ENCODE results near the gene ARL15. TPM values are rescaled to one million over a fixed set of nuclear protein-coding genes. Genes with fewer than 3 reads are reported as not detected.
"Not testable (repeated sequence)": the region's sequence is repeated elsewhere in the genome, so short reads cannot be mapped to it uniquely, and the experiment has no call there.

Gene ARL15
- total and polyA plus RNA-seq, 4 donors, result 5.0 to 24.8 (median 13.3) TPM

- H3K9me3 ChIP-seq (ENCODE audit: control insufficient read depth in 4 of 4, low read length in 3 of 4); H3K36me3 ChIP-seq (ENCODE audit: control insufficient read depth in 4 of 4, insufficient read depth in 3 of 4, low read depth in 1 of 4, low read length in 3 of 4); DNase-seq (ENCODE audit: low spot score); H3K4me3 ChIP-seq (ENCODE audit: low read depth in 1 of 3, low read length in 3 of 3); H3K27me3 ChIP-seq (ENCODE audit: control insufficient read depth in 4 of 4, insufficient read depth in 4 of 4, low read length in 3 of 4); H3K9ac ChIP-seq (ENCODE audit: low read depth in 1 of 2, low read length in 2 of 2): not testable (repeated sequence)
- Histone ChIP-seq H3K4me1 (ENCODE audit: control insufficient read depth in 4 of 4, insufficient read depth in 4 of 4, low read length in 3 of 4) (peaks cover 6 to 14% (median 9%) of the 10 kb centered on the region in 4 donors), H3K27ac (ENCODE audit: low read depth in 1 of 2, low read length in 2 of 2) (peak overlapping the region in 1 of 2 donors; percentile 46)
- 57% methylated on average over 10 of the region's 10 CpGs for WGBS
- peak; percentile 64 to 78 for TF ChIP-seq RXRA (IDR thresholded peaks at IDR 0.05)
- TF ChIP-seq HNF4A (conservative IDR thresholded peaks at IDR 0.05), result peak; percentile 17 to 28
- peak; percentile 31 for TF ChIP-seq SP1 (IDR thresholded peaks at IDR 0.05)
These were observed 266.1 kb downstream of the ARL15 start for GRCh38 chr5:54044276-54044675.

- Histone ChIP-seq H3K27me3 (ENCODE audit: control insufficient read depth in 4 of 4, insufficient read depth in 4 of 4, low read length in 3 of 4) (no peaks in the 10 kb centered on the region), H3K9ac (ENCODE audit: low read depth in 1 of 2, low read length in 2 of 2) (no peak overlapping the region), H3K4me1 (ENCODE audit: control insufficient read depth in 4 of 4, insufficient read depth in 4 of 4, low read length in 3 of 4) (peaks cover 0 to 4% (median 3%) of the 10 kb centered on the region in 4 donors), H3K27ac (ENCODE audit: low read depth in 1 of 2, low read length in 2 of 2) (no peak overlapping the region), H3K4me3 (ENCODE audit: low read depth in 1 of 3, low read length in 3 of 3) (no peak overlapping the region), H3K9me3 (ENCODE audit: control insufficient read depth in 4 of 4, low read length in 3 of 4) (no peaks in the 10 kb centered on the region), H3K36me3 (ENCODE audit: control insufficient read depth in 4 of 4, insufficient read depth in 3 of 4, low read depth in 1 of 4, low read length in 3 of 4) (no peaks in the 10 kb centered on the region)
- 94% methylated on average over 1 of the region's 1 CpG for WGBS
- no peak for DNase-seq (ENCODE audit: low spot score)
- no peak for TF ChIP-seq ATF3 (IDR thresholded peaks at IDR 0.05)
- no peak for TF ChIP-seq HNF4G (IDR thresholded peaks at IDR 0.05)
- TF ChIP-seq REST (IDR thresholded peaks at IDR 0.05), result no peak
- no peak for TF ChIP-seq GABPA (IDR thresholded peaks at IDR 0.05 in 1 of 2, conservative IDR thresholded peaks at IDR 0.05 in 1 of 2)
- no peak for TF ChIP-seq EGR1 (IDR thresholded peaks at IDR 0.05; ENCODE audit: low read depth in 2 of 2)
- no peak for TF ChIP-seq YY1 (IDR thresholded peaks at IDR 0.05)
These were observed 269.6 kb downstream of the ARL15 start for GRCh38 chr5:54040804-54041203.

GRCh38 chr5:54040018-54040417 lies 270.4 kb downstream of the ARL15 start:
- Histone ChIP-seq H3K27me3 (ENCODE audit: control insufficient read depth in 4 of 4, insufficient read depth in 4 of 4, low read length in 3 of 4) (no peaks in the 10 kb centered on the region), H3K4me3 (ENCODE audit: low read depth in 1 of 3, low read length in 3 of 3) (no peak overlapping the region), H3K9me3 (ENCODE audit: control insufficient read depth in 4 of 4, low read length in 3 of 4) (no peaks in the 10 kb centered on the region), H3K36me3 (ENCODE audit: control insufficient read depth in 4 of 4, insufficient read depth in 3 of 4, low read depth in 1 of 4, low read length in 3 of 4) (no peaks in the 10 kb centered on the region), H3K4me1 (ENCODE audit: control insufficient read depth in 4 of 4, insufficient read depth in 4 of 4, low read length in 3 of 4) (peaks cover 0 to 3% (median under 1%) of the 10 kb centered on the region in 4 donors), H3K27ac (ENCODE audit: low read depth in 1 of 2, low read length in 2 of 2) (no peak overlapping the region), H3K9ac (ENCODE audit: low read depth in 1 of 2, low read length in 2 of 2) (no peak overlapping the region)
- TF ChIP-seq ZBTB33 (IDR thresholded peaks at IDR 0.05) (no peak), RAD21 (IDR thresholded peaks at IDR 0.05) (no peak)
- no peak for DNase-seq (ENCODE audit: low spot score)
- WGBS, result 99% methylated on average over 1 of the region's 1 CpG

Measured in liver (tissue), 9 donors.